Measurements from ENCODE around the gene RRN3.
"Not testable (repeated sequence)": the region's sequence is repeated elsewhere in the genome, so short reads cannot be mapped to it uniquely, and the experiment has no call there.

RRN3 gene

GRCh38 chr16:15049581-15050180 is 44.4 kb downstream of the RRN3 start:
- no peak for DNase-seq

DNA sequence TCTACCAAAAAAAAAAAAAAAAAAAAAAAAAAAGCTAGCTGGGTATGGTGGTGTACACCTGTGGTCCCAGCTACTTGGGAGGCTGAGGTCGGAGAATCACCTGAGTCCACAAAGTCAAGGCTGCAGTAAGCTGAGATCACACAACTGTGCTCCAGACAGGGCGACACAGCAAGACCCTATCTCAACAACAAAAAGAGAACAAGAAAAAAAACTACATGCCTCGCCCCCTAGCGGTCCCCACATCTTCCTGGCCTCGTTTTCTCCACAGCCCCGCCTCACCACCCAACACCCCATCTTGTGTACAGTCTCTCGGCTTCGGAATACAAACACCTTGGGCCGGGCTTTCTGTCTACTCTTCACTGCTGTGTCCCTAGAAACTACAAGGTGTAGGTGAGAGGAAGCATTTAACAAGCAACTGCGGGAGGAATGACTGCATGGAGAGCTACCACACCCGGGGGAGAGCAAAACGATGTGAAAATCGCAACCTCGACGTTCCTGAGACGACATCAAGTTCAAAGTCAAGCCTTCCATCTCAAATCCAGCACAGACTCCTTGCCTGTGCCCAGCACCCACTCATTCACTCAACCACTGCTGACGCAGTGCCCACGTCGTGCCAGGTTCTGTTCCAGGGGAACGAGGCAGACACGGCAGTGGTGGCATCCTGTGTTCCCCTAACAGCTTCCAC is 47.2 kb downstream of the RRN3 start:
- DNase-seq, result peak; percentile 7

- DNase-seq, result not testable (repeated sequence)
Measured at GRCh38 chr16:15045270-15045669, 48.8 kb downstream of the RRN3 start.

GRCh38 chr16:15044286-15044685 is 49.8 kb downstream of the RRN3 start:
- DNase-seq, result peak; percentile 7

GRCh38 chr16:15043344-15043743 is 50.7 kb downstream of the RRN3 start:
- no peak for DNase-seq

DNA sequence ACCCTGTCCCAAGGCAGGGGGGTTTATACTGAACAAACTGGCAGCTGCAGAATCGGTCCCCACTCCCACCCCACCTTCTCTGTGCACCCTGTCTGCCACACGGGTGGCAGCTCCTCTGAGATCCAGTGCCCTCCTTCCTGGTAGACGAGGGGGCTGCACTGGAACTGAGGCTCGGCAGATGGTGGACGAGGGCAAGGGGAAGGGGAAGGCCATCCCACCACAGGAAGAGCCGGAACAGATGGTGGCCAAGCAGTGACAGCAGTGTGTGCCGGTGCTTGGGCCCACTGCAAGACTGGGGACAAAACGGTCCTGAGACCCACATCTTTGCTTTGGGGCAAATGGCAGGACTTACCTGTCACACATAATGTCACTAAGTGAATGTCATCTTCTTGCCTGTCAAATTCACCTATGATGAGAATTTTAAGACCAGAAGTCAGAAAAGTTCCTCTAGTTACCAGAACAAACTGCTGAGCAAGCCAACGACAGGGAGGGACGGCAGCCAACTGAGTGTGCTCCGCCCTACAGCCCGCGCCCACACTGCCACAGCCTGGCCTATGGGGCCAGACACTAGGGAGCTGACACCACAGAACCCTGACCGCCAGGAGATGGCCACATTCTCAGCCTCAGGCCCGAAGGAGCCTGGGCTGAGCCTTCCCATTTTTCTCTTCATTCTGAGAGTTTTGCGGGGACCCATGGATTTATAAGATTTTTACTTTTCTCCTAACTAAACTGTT is 52.6 kb downstream of the RRN3 start:
- DNase-seq, result peak; percentile 87

DNA sequence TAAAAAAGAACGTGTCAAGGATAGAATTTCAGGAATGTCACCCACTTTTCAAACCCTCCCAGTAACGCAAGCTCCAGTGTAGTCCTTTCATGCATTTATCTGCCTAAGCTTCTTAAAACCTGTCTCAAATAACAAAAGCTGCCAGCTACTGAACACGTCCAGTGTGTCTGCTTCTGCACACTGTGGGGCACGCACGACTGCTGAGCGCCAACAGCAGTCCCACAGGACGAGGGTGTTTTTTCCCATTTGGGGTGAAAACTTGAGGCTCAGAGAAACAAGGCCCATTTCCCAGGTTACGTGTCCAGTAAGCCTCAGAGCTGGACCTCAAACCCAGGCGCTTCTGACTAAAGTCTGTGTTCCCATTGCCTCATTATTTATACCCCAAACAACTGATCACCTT is 55.4 kb downstream of the RRN3 start:
- DNase-seq, result no peak

- DNase-seq, result no peak
Measured at GRCh38 chr16:15037745-15038144, 56.3 kb downstream of the RRN3 start.

DNA sequence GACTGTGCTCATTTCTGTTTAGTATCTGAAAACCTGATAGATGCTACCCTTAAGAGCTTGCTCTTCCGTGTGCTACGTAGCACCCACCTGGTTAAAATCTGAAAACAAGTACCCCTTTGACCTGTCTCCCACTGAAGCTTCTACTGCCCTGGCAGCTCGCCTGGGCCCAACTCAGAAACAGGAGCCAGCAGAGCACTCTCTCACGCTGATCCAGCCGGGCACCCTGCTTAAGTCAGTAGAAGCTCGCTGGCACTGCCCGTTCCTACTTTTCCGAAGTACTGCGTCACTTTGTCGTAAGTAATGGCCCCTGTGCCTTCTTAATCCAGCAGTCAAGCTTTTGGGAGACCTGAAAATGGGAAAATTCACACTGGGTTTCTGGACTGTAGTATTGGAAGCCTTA is 57.1 kb downstream of the RRN3 start:
- DNase-seq, result no peak

GRCh38 chr16:15035163-15035729 is 58.8 kb downstream of the RRN3 start:
- DNase-seq, result peak; percentile 15

DNA sequence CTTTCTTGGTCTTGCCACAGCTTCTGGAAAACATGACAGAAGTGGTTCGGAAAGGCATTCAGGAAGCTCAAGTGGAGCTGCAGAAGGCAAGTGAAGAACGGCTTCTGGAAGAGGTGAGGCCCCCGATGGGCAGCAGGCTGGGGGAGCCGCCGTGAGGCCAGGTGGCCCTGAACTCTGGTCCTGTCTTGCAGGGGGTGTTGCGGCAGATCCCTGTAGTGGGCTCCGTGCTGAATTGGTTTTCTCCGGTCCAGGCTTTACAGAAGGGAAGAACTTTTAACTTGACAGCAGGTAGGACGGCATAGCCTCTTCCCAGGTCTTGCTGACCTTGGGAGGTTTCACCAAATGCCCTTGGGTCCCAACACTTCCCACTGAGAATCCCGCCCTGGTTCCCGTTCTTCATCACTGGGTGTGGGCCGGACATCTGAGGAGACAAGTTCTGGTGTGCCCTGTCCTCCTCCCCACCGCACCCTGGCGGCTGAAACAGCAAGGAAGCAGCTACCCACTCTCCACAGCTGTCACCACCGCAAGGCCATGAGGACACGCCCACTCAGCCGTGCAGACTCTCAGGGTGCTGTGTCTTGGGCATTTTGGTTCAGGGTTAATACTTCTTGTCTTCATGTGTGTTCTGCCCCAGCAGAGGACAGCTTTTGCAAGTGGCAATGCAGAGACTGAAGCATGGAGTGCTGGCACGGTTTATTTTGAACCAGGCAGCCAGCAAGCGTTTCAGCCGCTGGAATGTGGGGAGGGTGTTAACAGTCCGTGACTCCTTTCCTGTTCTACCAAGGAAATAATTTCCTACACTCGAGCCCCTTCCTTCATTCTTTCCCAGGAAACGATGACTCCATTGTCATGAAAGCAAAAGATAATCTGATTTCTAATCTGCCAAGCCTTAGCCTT is 59.6 kb downstream of the RRN3 start:
- DNase-seq, result peak; percentile 20

DNA sequence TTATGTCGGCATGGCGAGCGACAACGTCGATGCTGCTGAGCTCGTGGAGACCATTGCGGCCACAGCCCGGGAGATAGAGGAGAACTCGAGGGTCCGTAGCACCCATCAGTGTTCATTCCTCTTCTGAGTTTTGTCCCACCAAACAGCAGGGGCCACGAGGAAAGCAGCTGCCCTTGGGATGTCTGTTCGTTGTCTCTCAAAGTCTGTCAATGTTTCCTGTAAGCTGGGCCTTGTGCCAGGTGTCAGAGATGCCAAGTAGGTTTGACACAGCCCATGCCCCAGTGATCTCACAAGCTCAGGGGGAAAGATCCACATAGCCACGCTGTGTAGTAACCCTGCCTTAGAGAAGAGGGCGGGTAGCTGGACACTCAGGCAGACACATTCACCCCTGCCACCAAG is 60.8 kb downstream of the RRN3 start:
- no peak for DNase-seq

DNA sequence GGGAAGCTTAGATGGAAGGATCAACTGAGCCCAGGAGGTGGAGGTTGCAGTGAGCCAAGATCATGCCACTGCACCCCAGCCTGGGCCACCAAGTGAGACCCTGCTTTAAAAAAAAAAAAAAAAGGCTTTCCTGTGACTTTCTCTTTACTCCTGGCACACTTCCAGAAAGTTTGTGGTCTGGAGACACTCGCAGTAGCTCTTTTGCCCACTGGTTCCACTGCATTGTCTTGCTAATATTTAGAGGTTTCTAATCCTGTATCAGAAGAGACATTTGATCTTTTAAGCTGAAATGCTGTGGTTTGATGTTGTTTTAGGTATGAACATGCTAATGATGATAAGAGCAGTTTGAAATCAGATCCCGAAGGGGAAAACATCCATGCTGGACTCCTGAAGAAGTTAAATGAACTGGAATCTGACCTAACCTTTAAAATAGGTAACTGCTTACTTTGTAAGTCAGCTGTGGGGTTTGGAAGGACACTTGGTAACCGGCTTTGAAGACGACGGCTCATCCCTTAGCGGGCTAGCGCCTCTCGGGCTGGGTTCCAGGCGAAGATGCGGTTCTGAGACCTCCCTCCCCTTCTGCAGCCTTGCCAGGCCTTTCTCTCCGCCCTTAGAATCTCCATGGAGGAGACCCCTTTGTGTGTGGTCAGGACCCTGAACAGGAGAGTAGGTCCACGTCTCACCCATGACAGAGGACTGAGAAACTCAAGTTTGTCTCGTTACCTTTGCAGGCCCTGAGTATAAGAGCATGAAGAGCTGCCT is 61.3 kb downstream of the RRN3 start:
- DNase-seq, result no peak

GRCh38 chr16:15031586-15031985 is 62.5 kb downstream of the RRN3 start:
- no peak for DNase-seq

- DNase-seq, result no peak
Measured at GRCh38 chr16:15031179-15031578, 62.9 kb downstream of the RRN3 start.

DNA sequence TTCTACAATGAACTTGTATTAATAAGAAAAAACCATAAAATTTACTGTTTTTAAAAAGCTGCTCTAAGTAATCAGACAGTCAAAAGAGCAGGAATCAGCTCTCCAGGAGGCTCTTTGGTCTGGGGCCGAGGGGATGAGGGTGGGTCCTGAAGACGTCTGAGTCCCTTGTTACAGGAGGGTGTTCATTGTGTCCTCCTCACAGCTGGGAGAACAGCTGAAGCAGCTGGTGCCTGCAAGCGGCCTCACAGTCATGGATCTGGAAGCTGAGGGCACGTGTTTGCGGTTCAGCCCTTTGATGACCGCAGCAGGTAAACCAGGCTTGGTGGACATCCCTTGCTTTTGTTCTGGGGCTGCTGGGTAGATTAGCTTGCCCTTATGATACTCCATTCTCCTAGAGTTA is 64.3 kb downstream of the RRN3 start:
- not testable (repeated sequence) for DNase-seq

- DNase-seq, result not testable (repeated sequence)
Measured at GRCh38 chr16:15028801-15029698, 65.0 kb downstream of the RRN3 start.

DNA sequence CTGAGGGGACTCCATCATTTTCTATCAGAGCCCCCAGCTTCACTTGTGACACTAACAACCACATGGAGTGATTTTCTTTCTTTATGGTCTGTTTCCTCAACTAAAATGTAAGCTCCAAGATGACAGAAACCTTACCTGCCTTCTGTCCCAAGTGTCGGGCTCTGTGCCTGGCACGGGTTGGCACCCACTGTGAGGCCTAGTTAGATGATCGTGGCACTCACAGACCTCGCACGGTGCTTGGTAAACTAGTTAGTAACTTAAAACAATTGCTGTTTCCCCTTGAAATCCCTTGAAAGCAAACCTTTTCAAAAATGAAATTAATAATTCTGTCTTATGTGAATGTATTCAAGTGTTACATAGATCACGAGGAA is 65.7 kb downstream of the RRN3 start:
- DNase-seq, result not testable (repeated sequence)

DNA sequence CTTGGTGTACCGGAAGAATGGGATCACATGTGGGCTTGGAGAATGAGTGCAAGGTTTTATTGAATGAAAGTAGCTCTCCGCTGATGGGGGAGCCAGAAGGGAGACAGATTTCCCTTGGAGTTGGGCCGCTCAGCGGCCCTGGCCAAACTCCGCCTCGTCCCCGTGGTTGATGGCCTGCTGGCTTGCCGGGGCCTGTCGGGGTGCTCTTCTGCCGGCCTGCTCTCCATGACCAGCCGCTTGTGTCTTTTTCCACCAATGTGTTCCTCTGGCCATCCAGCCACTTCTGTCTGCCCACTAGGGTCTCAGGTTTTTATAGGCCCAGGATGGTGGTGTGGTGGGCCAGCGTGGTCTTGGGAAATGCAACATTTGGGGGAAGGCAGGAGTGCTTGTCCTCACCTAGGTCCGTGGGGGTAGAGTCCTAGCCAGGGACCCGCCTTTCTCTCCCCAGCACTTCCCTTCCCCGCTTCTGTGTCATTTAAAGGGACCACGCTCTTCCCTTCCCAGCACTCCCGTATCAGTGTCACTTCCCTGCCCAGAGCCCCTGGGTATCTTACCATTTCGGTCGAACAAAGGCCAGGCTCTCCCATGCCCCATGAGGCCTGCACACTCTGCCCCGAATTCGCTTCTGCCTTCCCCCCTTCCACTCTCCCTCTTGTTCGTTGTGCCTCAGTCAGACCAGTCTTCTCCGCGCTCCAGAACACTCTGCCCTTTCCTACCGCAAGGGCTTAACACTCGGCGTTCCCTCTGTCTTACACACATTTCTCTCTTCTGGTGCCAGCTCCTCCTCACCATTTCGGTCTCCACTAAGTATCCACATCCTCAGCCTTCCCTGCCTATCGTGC is 66.3 kb downstream of the RRN3 start:
- DNase-seq, result not testable (repeated sequence)

GRCh38 chr16:15027051-15027450 is 67.0 kb downstream of the RRN3 start:
- DNase-seq, result not testable (repeated sequence)

Measured in femur (tissue), 1 donor.